GM19193 (cell line): ENCODE measurements around the gene FADS1.

Source experiments
- POLR2A ChIP-seq: IDR thresholded peaks from 4 replicates; pipeline ENCODE4 v1.6.1; 2011; ENCODE audit not compliant: insufficient read depth, insufficient read length; ENCODE audit errors: extremely low read depth

FADS1 gene

GRCh38 chr11:61833926-61834277 is 17.1 kb upstream of the FADS1 start:
- TF ChIP-seq POLR2A = no peak

GRCh38 chr11:61833471-61833870 is 16.7 kb upstream of the FADS1 start:
- no peak for TF ChIP-seq POLR2A

DNA sequence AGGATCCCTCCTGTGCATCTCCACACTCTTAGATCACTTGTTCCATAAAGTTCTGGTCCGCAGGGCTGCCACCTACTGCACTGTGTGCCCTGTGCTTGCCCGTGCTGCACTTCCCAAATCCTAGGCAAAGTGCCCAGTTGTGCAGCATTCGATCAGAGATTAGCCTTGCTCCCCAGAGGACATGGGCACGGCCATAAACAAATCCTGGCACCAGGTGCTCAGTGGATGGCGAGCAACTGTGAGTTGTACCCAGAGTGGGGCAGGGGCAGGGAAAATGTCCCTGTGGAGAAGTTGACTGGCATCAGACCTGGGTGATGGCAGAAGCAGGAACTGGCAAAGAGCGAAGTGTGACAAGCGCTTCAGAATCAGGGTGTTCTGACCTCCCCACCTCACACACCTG is 16.0 kb upstream of the FADS1 start:
- no peak for TF ChIP-seq POLR2A

- TF ChIP-seq POLR2A = no peak
Measured at GRCh38 chr11:61832207-61832606, 15.4 kb upstream of the FADS1 start.

DNA sequence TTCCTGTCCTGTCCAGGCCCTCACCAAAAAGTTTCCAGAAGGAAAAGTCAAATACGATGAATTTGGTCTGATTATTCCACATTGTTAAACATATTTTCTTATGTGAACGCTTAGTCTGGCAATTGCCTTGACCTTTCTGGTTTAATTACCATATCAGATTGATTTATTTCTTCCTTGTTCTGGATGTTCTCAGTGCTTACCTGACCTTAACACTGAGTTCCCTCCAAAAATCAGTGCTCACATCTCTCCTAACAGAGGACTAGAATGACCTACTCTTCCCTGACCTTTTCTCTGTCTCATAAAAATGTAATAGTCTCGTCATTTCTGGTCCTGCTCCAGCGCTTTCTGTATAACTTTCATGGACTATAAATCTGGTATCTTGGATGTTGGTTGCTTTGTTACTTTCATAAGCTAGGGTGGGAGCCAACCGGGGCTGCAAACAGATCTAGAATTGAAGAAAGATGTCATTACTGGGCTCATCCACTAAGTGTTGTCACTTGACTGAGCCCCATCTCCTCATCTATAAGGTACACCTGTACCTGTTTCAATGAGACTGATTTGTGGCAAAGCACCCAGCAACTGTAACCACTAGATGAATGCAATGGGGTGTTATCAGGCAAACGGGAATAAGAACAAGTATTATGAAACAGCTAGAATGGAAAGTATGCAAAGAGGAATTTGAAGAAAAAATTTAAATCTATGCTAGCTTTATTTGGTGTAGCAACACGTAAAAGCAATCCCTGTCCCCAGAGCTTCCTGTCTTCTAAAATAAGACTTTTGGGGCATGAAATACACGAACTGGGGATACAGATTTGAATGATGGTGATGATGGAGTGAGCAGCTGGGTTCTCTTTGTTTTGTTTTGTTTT is 13.7 kb upstream of the FADS1 start:
- no peak for TF ChIP-seq POLR2A

GRCh38 chr11:61829806-61830205 is 13.0 kb upstream of the FADS1 start:
- no peak for TF ChIP-seq POLR2A

GRCh38 chr11:61828629-61829407 is 12.0 kb upstream of the FADS1 start:
- TF ChIP-seq POLR2A = peak; percentile 28

GRCh38 chr11:61828379-61828628 is 11.5 kb upstream of the FADS1 start:
- TF ChIP-seq POLR2A = no peak

- peak; percentile 85 for TF ChIP-seq POLR2A
Measured at GRCh38 chr11:61827571-61828378, 11.0 kb upstream of the FADS1 start, which contains the start of gene FADS2. FADS2 (plus strand) TSS chr11:61828300; CDS start chr11:61828391, 91 bp downstream.

DNA sequence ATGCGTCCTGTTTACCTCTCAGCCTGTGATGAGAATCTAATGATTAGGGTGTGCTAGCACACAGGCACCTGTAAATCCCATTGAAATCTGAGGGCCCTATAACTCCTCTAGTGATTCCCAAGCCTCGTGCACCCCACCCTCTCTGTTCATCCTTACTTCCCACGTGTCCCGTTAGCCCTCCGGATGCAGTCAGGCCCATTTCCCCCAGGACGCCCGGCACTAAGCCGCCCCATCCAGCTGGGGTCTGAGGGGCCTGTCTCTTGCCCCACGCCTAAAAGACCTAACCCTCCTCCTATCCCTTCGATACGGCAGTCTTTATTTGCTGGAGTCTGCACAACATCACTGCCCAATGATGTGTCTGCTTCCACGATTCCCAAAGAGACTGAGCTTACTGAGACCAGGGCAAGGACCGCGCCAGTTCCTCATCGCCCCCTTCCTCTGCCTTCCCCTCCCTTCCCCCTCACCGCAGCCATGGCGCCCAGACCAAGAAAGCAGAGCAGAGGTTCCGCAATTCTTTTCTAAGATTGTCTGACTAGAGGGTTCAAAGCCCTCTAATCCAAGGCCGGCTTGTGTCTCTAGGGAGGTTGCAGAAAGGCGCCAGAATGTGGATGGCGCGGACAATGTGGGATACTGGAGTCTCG is 10.2 kb upstream of the FADS1 start:
- no peak for TF ChIP-seq POLR2A

DNA sequence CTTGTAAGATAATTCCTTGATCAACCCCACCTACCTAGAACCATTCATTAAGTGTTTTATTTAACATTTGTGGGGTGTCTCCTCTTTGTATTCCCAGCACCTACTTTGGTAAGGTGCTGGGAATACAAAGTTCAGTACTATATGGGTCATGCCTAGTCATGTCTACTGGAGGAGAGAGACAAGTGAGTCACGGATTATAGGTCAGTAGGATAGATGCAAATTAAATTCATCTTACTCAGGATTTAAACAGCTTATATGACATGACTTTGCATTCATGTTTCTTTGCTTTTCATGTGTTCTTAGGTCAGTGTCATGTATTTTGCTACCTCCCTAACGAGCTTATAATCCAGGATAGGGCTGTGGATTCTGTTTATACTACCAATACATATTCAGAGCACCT is 3.4 kb upstream of the FADS1 start:
- no peak for TF ChIP-seq POLR2A

DNA sequence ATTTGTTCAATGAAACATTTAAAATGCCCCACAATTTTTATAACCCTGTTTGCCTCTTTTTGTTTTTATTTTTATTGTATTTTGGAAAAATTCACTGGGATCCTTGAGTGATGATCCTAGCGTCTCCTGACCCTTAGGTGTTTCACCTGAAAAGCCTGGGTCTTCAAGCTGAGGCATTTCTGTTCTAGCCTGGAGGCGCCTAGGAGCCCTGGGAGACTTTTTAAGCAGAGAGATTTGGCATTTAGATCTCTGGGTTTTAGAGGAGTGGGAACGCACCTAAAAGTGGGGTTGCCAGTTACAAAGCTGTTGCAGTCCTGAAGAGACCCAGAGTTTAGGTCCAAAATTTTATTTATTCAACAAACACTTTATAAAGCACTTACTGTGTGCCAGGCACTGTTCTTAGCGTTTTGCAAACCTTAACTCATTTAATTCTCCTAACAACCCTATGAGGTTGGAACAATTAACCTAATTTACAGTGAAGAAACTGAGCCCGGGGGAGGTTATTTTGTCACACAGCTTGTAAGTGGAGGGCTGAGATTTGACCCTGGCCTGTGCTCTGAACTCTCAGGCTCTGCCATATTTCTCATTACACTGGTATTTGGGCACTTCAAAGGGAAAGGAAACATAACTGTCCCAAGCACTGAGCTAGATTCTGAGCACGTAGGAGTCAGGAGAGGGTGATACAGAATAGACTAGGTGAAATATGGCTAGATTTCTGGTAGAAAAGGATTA is 834 bp upstream of the FADS1 start:
- no peak for TF ChIP-seq POLR2A

- TF ChIP-seq POLR2A = no peak
Measured at GRCh38 chr11:61815790-61816735, 740 bp downstream of the FADS1 start.
